ENCODE measurements around the gene FN3KRP. TPM values are rescaled to one million over a fixed set of nuclear protein-coding genes. Genes with fewer than 3 reads are reported as not detected.

FN3KRP gene
- total and polyA plus RNA-seq, 2 of the 13 experiments (the other 11 are each of a cell fraction or from before 2014, with no cell fraction given): 22.4 to 28.2 TPM

- TF ChIP-seq TFE3 (CRISPR knock-in tag; IDR thresholded peaks at IDR 0.05) (peak; percentile 99), LCORL (IDR thresholded peaks at IDR 0.05) (no peak), LCORL (CRISPR knock-in tag; IDR thresholded peaks at IDR 0.05) (peak; percentile 93), IRF1 (CRISPR knock-in tag; IDR thresholded peaks at IDR 0.05; ENCODE audit: low read depth) (no peak), ZNF333 (CRISPR knock-in tag; IDR thresholded peaks at IDR 0.05; ENCODE audit: borderline replicate concordance) (peak; percentile 71; the same call in 1 of the 2 replicates), SAFB2 (CRISPR knock-in tag; IDR thresholded peaks at IDR 0.05; ENCODE audit: borderline replicate concordance, low read depth) (peak; percentile 29; the same call in 1 of the 2 replicates), PRMT3 (CRISPR knock-in tag; IDR thresholded peaks at IDR 0.05; ENCODE audit: borderline replicate concordance, low read depth) (no peak), ZNF124 (CRISPR knock-in tag; IDR thresholded peaks at IDR 0.05) (peak; percentile 78; the same call in 1 of the 2 replicates), FOXJ3 (CRISPR knock-in tag; IDR thresholded peaks at IDR 0.05; ENCODE audit: borderline replicate concordance) (peak; percentile 49; the same call in 1 of the 2 replicates), ZNF615 (CRISPR knock-in tag; IDR thresholded peaks at IDR 0.05; ENCODE audit: borderline replicate concordance) (no peak), THRA (CRISPR knock-in tag; IDR thresholded peaks at IDR 0.05; ENCODE audit: borderline replicate concordance) (peak; percentile 90), ZNF710 (CRISPR knock-in tag; IDR thresholded peaks at IDR 0.05; ENCODE audit: borderline replicate concordance) (peak; percentile 74; the same call in 1 of the 2 replicates), HOXA3 (CRISPR knock-in tag; IDR thresholded peaks at IDR 0.05) (peak; percentile 97), JARID2 (CRISPR knock-in tag; IDR thresholded peaks at IDR 0.05; ENCODE audit: insufficient replicate concordance) (peak; percentile 66), ZBTB8A (CRISPR knock-in tag; IDR thresholded peaks at IDR 0.05; ENCODE audit: borderline replicate concordance, low read depth) (no peak), ZNF264 (CRISPR knock-in tag; IDR thresholded peaks at IDR 0.05) (peak; percentile 95), AFF4 (CRISPR knock-in tag; IDR thresholded peaks at IDR 0.05) (0 out of 2 replicates have a peak, but pooled peaks have one; percentile 79)
Measured at GRCh38 chr17:82740906-82741759, 24.6 kb downstream of the FN3KRP start (continued).
